HepG2 (cell line): Measurements from ENCODE around the gene RAB3D. TPM values are rescaled to one million over a fixed set of nuclear protein-coding genes. Genes with fewer than 3 reads are reported as not detected.

Source experiments
- ARID2 ChIP-seq: sonication (generic); formaldehyde crosslinking; IDR thresholded peaks from 2 replicates; pipeline ENCODE4 v1.8.1; 2022; ENCODE audit warnings: mild to moderate bottlenecking, missing genetic modification reagents, borderline replicate concordance
- CENPT ChIP-seq: sonication (generic); formaldehyde crosslinking; IDR thresholded peaks from 2 replicates; pipeline ENCODE4 v1.8.0; 2022; ENCODE audit warnings: low read depth, mild to moderate bottlenecking, moderate library complexity, missing genetic modification reagents
- MAFK ChIP-seq, 2 experiments: IDR thresholded peaks in 1 of 2; conservative IDR thresholded peaks in 1 of 2; 2 replicates each; pipeline ENCODE4 v1.6.1; 2011; ENCODE audit warnings: improper control_type of control experiment in 2 of 2, low read length in 2 of 2
- MXD3 ChIP-seq: IDR thresholded peaks from 2 replicates; pipeline ENCODE4 v1.6.1; 2016; ENCODE audit warnings: mild to moderate bottlenecking, missing biosample characterization, missing genetic modification reagents
- MXD4 ChIP-seq: IDR thresholded peaks from 2 replicates; pipeline ENCODE4 v1.6.1; 2016; ENCODE audit warnings: mild to moderate bottlenecking, missing biosample characterization, missing genetic modification reagents
- MYPOP ChIP-seq: sonication (generic); formaldehyde crosslinking; IDR thresholded peaks from 2 replicates; pipeline ENCODE4 v1.8.1; 2023; ENCODE audit warnings: mild to moderate bottlenecking, moderate library complexity, missing genetic modification reagents
- NFATC3 ChIP-seq: sonication (generic); formaldehyde crosslinking; IDR thresholded peaks from 2 replicates; pipeline ENCODE4 v1.5.1; 2020; ENCODE audit warnings: mild to moderate bottlenecking, missing genetic modification reagents
- NFE2 ChIP-seq: sonication (generic); formaldehyde crosslinking; IDR thresholded peaks from 2 replicates; pipeline ENCODE4 v1.4.0; 2020; ENCODE audit warnings: missing genetic modification reagents
- NKX3-1 ChIP-seq: sonication (generic); formaldehyde crosslinking; IDR thresholded peaks from 2 replicates; pipeline ENCODE4 v1.5.0; 2020; ENCODE audit warnings: missing genetic modification reagents
- POLR2A ChIP-seq, 2 experiments: IDR thresholded peaks; 2 replicates each; pipeline ENCODE4 v1.6.1; 2011; ENCODE audit warnings: low read depth in 2 of 2, low read length in 2 of 2, mild to moderate bottlenecking in 1 of 2, moderate library complexity in 1 of 2; ENCODE audit not compliant: insufficient read depth in 1 of 2
- POLR2G ChIP-seq: fragments of 200-400 bp; formaldehyde crosslinking; IDR thresholded peaks from 2 replicates; pipeline ENCODE4 v1.6.1; 2018; ENCODE audit warnings: mild to moderate bottlenecking, low read depth, low read length, moderate library complexity
- RELA ChIP-seq: sonication (generic); formaldehyde crosslinking; IDR thresholded peaks from 2 replicates; pipeline ENCODE4 v1.4.0; 2020; ENCODE audit warnings: missing genetic modification reagents
- SNRNP70 ChIP-seq: fragments of 200-400 bp; formaldehyde crosslinking; IDR thresholded peaks from 2 replicates; pipeline ENCODE4 v1.6.1; 2017; ENCODE audit warnings: mild to moderate bottlenecking, low read depth, low read length, moderate library complexity
- SRY ChIP-seq: sonication (generic); formaldehyde crosslinking; IDR thresholded peaks from 2 replicates; pipeline ENCODE4 v1.8.0; 2022; ENCODE audit warnings: mild to moderate bottlenecking, missing genetic modification reagents
- YEATS4 ChIP-seq: sonication (generic); formaldehyde crosslinking; IDR thresholded peaks from 2 replicates; pipeline ENCODE4 v1.4.0; 2020; ENCODE audit warnings: missing genetic modification reagents, borderline replicate concordance
- ZBED4 ChIP-seq: sonication (generic); formaldehyde crosslinking; IDR thresholded peaks from 2 replicates; pipeline ENCODE4 v1.4.0; 2020; ENCODE audit warnings: missing genetic modification reagents, borderline replicate concordance
- ZBTB2 ChIP-seq: sonication (generic); formaldehyde crosslinking; IDR thresholded peaks from 2 replicates; pipeline ENCODE4 v1.8.0; 2022; ENCODE audit warnings: low read depth, missing genetic modification reagents
- ZEB1 ChIP-seq: IDR thresholded peaks from 2 replicates; pipeline ENCODE4 v1.6.1; 2012; ENCODE audit warnings: mild to moderate bottlenecking, low read depth, inconsistent platforms; ENCODE audit not compliant: insufficient replicate concordance
- ZFP82 ChIP-seq: sonication (generic); formaldehyde crosslinking; IDR thresholded peaks from 2 replicates; pipeline ENCODE4 v1.5.1; 2020; ENCODE audit warnings: mild to moderate bottlenecking, missing genetic modification reagents, borderline replicate concordance
- ZFP90 ChIP-seq: sonication (generic); formaldehyde crosslinking; IDR thresholded peaks from 2 replicates; pipeline ENCODE4 v1.8.0; 2022; ENCODE audit warnings: missing genetic modification reagents, mild to moderate bottlenecking, inconsistent platforms, borderline replicate concordance
- ZNF30 ChIP-seq: sonication (generic); formaldehyde crosslinking; IDR thresholded peaks from 2 replicates; pipeline ENCODE4 v1.5.0; 2020; ENCODE audit warnings: mild to moderate bottlenecking, missing genetic modification reagents
- ZNF589 ChIP-seq: sonication (generic); formaldehyde crosslinking; conservative IDR thresholded peaks from 2 replicates; pipeline ENCODE4 v1.8.0; 2022; ENCODE audit warnings: mild to moderate bottlenecking, moderate library complexity, missing genetic modification reagents
- ZNF644 ChIP-seq: IDR thresholded peaks from 2 replicates; pipeline ENCODE4 v1.6.1; 2016; ENCODE audit warnings: low read depth
- ZNF883 ChIP-seq: sonication (generic); formaldehyde crosslinking; IDR thresholded peaks from 2 replicates; pipeline ENCODE4 v1.5.1; 2020; ENCODE audit warnings: mild to moderate bottlenecking, missing genetic modification reagents; ENCODE audit errors: not compliant biosample characterization
- polyA plus RNA-seq, 8 experiments: library from polyadenylated mRNA; depleted of rRNA in 3 of 8; stranded (reverse) in 7 of 8; unstranded in 1 of 8; fragments of >200 nt; fragmentation: Illumina TruSeq in 4 of 8; extraction: Trizol in 4 of 8; gene quantifications; 2 replicates each; pipeline versions ENCODE4 v1.2.1 to v1.2.3, GENCODE V29; 2011 to 2016; ENCODE audit warnings: low read depth in 4 of 8, missing spikeins in 1 of 8, mixed read lengths in 1 of 8; ENCODE audit not compliant: insufficient read depth in 1 of 8
- total RNA-seq, 5 experiments: library from RNA; depleted of rRNA; stranded (reverse); fragments of >200 nt; fragmentation: Illumina TruSeq; extraction: Trizol; gene quantifications; 2 replicates each; pipeline ENCODE4 v1.2.3, GENCODE V29; 2016; ENCODE audit warnings: low read depth in 1 of 5

RAB3D gene
- total and polyA plus RNA-seq, 2 of the 13 experiments (the other 11 are each of a cell fraction or from before 2014, with no cell fraction given) = 2.0 to 16.1 TPM

GRCh38 chr19:11339254-11340098 lies at the start of gene RAB3D (continued):
- TF ChIP-seq ZEB1 (no peak), SNRNP70 (no peak), POLR2G (peak; percentile 61), YEATS4 (CRISPR knock-in tag) (peak; percentile 31; the same call in 1 of the 2 replicates), MXD3 (CRISPR knock-in tag) (no peak), ARID2 (CRISPR knock-in tag) (no peak), ZFP82 (no peak), SRY (no peak), ZNF883 (CRISPR knock-in tag) (no peak), ZBTB2 (CRISPR knock-in tag) (no peak), NFE2 (CRISPR knock-in tag) (no peak), POLR2A (IDR thresholded peaks at IDR 0.05; ENCODE audit: insufficient read depth in 1 of 2, low read depth in 2 of 2, low read length in 2 of 2) (peak in 1 of 2 experiments; percentile 68; a peak in 2 of 4 replicates), MYPOP (CRISPR knock-in tag) (no peak), ZNF30 (CRISPR knock-in tag) (no peak), CENPT (CRISPR knock-in tag) (no peak), MAFK (conservative IDR thresholded peaks at IDR 0.05 in 1 of 2, IDR thresholded peaks at IDR 0.05 in 1 of 2; ENCODE audit: low read length in 2 of 2) (no peak), RELA (CRISPR knock-in tag) (no peak), NFATC3 (CRISPR knock-in tag) (no peak), ZNF644 (no peak), MXD4 (CRISPR knock-in tag) (no peak), ZNF589 (CRISPR knock-in tag) (no peak), ZBED4 (CRISPR knock-in tag) (no peak), ZFP90 (CRISPR knock-in tag) (no peak), NKX3-1 (CRISPR knock-in tag) (no peak)
